Measurements from ENCODE around the gene OVOL2.

Gene OVOL2

DNA sequence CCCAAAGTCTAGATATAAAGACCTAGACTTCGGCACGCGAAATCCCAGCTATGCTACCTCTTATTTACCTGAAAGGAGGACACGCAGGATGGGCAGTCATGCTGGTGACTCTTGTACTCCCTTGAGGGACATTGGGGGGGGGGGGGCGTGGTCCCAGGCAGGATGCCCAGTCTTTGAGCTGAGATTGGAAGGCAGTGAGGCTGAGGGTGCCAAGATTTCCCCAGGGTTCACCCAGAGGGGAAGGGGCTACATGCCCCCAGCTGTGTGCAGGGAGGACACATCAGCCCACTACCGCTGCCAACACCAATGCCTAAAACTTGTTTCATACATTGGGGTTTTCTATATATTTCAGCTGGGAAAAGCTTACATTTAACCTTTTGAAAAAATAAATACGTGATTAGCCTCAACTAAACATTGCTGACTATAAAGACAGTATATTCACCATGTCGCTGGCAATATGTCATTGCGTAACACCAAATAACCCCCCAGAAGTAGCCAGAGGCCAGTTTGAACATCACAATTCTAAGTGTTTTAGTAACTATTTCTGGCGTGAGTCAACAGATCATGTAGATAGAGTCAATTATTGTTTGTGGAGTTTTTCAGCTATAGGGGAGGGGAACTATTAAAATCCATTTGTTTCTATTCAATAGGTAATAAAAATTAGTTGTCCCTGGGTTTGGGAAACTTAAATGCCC is 67.3 kb downstream of the OVOL2 start:
- DNase-seq (ENCODE audit: low spot score) (no peak), FAIRE-seq (no peak)

GRCh38 chr20:17987988-17988387 is 69.7 kb downstream of the OVOL2 start:
- FAIRE-seq (no peak), DNase-seq (ENCODE audit: low spot score) (no peak)

GRCh38 chr20:17985388-17986018 is 72.2 kb downstream of the OVOL2 start:
- DNase-seq (ENCODE audit: low spot score) (no peak), FAIRE-seq (no peak)

DNA sequence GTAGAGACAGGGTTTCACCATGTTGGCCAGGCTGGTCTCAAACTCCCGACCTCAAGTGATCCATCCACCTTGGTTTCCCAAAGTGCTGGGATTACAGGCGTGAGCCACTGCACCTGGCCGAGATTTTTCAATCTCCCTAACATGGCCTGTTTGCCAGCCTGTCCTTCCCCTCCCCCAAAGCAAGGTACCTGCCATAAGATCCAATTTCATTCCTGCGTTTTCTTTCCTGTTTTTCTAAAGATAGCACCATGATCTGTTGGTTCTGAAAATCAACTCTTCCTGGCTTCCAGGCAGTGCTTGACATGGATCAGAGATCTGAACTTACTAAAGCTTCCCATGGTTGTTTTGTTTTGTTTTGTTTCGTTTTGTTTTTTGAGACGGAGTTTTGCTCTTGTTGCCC is 81.4 kb downstream of the OVOL2 start:
- no peak for DNase-seq (ENCODE audit: low spot score)
- no peak for FAIRE-seq

Measured in RCC 7860 (cell line).